Upper lobe of left lung (tissue), 6 donors: Measurements from ENCODE around the gene XDH. TPM values are rescaled to one million over a fixed set of nuclear protein-coding genes. Genes with fewer than 3 reads are reported as not detected.

Experiments used
- ATAC-seq, 2 donors: fragments of 200-7000 bp; cut with Tn5 transposase; one replicate each; pipeline ENCODE4 v1.9.1; 2022; ENCODE audit warnings: mild to moderate bottlenecking in 2 of 2, moderate library complexity in 2 of 2; ENCODE audit not compliant: low FRiP score in 2 of 2
- DNase-seq, 2 donors: peaks; one replicate each; pipeline ENCODE4 v3.0.0-alpha.2; 2019 to 2020
- H3K27ac ChIP-seq, 4 donors: fragments of 200-600 bp; sonication (generic); one replicate each; pipeline ENCODE4 v1.5.1; 2016 to 2019
- H3K27me3 ChIP-seq, 4 donors: fragments of 200-600 bp; sonication (generic); one replicate each; pipeline ENCODE4 v1.5.1; 2017 to 2019
- H3K36me3 ChIP-seq, 4 donors: fragments of 200-600 bp; sonication (generic); one replicate each; pipeline ENCODE4 v1.5.1; 2016 to 2019
- H3K4me1 ChIP-seq, 4 donors: fragments of 200-600 bp; sonication (generic); one replicate each; pipeline ENCODE4 v1.5.1; 2018 to 2019
- H3K4me3 ChIP-seq, 4 donors: fragments of 200-600 bp; sonication (generic); one replicate each; pipeline ENCODE4 v1.5.1; 2017 to 2019; ENCODE audit warnings: mild to moderate bottlenecking in 2 of 4, moderate library complexity in 1 of 4
- H3K9me3 ChIP-seq, 4 donors: fragments of 200-600 bp; sonication (generic); one replicate each; pipeline ENCODE4 v1.5.1; 2018 to 2019
- EP300 ChIP-seq, 4 donors: sonication (generic); formaldehyde crosslinking; IDR thresholded peaks; one replicate each; pipeline ENCODE4 v1.5.1; 2017; ENCODE audit warnings: antibody characterized with exemption in 4 of 4, control low read depth in 2 of 4
- POLR2A ChIP-seq, 4 donors: fragments of 450-650 bp; IDR thresholded peaks; one replicate each; pipeline ENCODE4 v1.5.1; 2016 to 2017; ENCODE audit warnings: antibody characterized with exemption in 4 of 4, mild to moderate bottlenecking in 2 of 4
- POLR2AphosphoS5 ChIP-seq, 2 donors: sonication (generic); formaldehyde crosslinking; IDR thresholded peaks; one replicate each; pipeline ENCODE4 v1.5.1; 2017; ENCODE audit warnings: antibody characterized with exemption in 2 of 2
- WGBS, 2 donors: methylation state at CpG; one replicate each; pipeline ENCODE4 v1.1.5; 2017 to 2018; 5-methylcytosine and 5-hydroxymethylcytosine counted together
- total RNA-seq, 6 donors: library from RNA; depleted of rRNA in 4 of 6; stranded (reverse); fragments of >200 nt in 4 of 6; gene quantifications; one replicate each; pipeline versions ENCODE4 v1.1.0 to v1.2.1, GENCODE V29; 2016 to 2021
- TF ChIP-seq, protein P1 (sequence below), 6 experiments: fragments of 450-650 bp in 4 of 6; fragments of 200-600 bp in 2 of 6; sonication (generic) in 2 of 6; IDR thresholded peaks; one replicate each; pipeline ENCODE4 v1.5.1; 2016 to 2019; ENCODE audit warnings: antibody characterized with exemption in 6 of 6
- donor health status: DM: no; HTN: no; CAD: no; lungs with moderate emphysema.
- donor health status: DM: no; HTN: yes; CAD: no; lungs with severe emphysema.

The XDH gene
- total RNA-seq, 6 donors from 2014 or later: 0.30 to 2.9 (median 0.67) TPM; not detected in 1

DNA sequence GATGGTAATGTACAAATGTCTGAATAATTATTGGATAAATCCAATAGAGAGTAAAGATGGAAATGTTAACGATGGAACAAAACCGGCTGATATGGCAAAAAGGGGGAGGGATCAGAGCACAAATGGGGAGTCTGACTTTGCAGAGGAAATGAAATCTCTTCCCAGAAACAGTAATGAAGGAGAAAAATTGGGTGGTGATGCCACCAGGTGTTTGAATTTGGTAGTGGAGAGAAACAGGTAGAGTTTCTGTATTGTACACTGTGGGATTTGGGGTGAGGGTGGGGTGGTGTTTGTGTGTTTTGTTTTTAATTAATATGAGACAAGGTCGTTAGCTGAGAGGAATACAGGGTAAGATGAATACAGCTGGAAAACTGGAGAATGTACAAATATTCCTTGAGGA is 20.4 kb upstream of the XDH start:
- Histone ChIP-seq H3K4me1 (no peaks in the 10 kb centered on the region), H3K4me3 (no peak overlapping the region), H3K9me3 (no peaks in the 10 kb centered on the region), H3K27me3 (no peaks in the 10 kb centered on the region), H3K27ac (no peak overlapping the region), H3K36me3 (no peaks in the 10 kb centered on the region)
- no peak for ATAC-seq
- TF ChIP-seq, protein P1, sequence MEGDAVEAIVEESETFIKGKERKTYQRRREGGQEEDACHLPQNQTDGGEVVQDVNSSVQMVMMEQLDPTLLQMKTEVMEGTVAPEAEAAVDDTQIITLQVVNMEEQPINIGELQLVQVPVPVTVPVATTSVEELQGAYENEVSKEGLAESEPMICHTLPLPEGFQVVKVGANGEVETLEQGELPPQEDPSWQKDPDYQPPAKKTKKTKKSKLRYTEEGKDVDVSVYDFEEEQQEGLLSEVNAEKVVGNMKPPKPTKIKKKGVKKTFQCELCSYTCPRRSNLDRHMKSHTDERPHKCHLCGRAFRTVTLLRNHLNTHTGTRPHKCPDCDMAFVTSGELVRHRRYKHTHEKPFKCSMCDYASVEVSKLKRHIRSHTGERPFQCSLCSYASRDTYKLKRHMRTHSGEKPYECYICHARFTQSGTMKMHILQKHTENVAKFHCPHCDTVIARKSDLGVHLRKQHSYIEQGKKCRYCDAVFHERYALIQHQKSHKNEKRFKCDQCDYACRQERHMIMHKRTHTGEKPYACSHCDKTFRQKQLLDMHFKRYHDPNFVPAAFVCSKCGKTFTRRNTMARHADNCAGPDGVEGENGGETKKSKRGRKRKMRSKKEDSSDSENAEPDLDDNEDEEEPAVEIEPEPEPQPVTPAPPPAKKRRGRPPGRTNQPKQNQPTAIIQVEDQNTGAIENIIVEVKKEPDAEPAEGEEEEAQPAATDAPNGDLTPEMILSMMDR (IDR thresholded peaks at IDR 0.05): no peak
- TF ChIP-seq EP300 (IDR thresholded peaks at IDR 0.05) (no peak), POLR2AphosphoS5 (IDR thresholded peaks at IDR 0.05) (no peak), POLR2A (IDR thresholded peaks at IDR 0.05) (no peak)
- WGBS, 2 donors: 59 to 63% methylated on average over 3 of the region's 3 CpGs
- no peak for DNase-seq

DNA sequence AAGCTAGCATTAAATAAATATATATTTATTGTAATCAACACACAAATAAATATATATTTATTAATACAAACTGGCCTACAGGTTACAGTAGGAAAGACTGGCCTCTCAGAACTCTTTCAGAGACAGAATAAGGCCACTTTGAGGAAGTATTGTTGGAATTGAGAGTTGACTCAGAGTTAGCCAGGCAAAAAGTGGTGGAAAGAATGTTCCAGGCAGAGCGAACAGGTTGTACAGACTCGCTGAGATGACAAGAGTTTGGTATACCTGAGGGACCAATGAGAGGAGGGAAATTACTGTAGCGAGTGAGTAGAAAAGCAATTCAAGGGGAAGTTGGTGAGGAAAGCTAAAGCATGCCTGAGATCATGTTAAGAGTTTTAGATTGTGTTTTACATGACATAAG is 19.0 kb upstream of the XDH start:
- DNase-seq: no peak
- Histone ChIP-seq H3K27me3 (no peaks in the 10 kb centered on the region), H3K27ac (no peak overlapping the region), H3K4me3 (no peak overlapping the region), H3K9me3 (no peaks in the 10 kb centered on the region), H3K36me3 (no peaks in the 10 kb centered on the region), H3K4me1 (no peaks in the 10 kb centered on the region)
- ATAC-seq: no peak
- 79 to 84% methylated on average over 3 of the region's 3 CpGs for WGBS, 2 donors
- TF ChIP-seq POLR2AphosphoS5 (IDR thresholded peaks at IDR 0.05) (no peak), POLR2A (IDR thresholded peaks at IDR 0.05) (no peak), EP300 (IDR thresholded peaks at IDR 0.05) (no peak)
- TF ChIP-seq, protein P1 (IDR thresholded peaks at IDR 0.05): no peak

DNA sequence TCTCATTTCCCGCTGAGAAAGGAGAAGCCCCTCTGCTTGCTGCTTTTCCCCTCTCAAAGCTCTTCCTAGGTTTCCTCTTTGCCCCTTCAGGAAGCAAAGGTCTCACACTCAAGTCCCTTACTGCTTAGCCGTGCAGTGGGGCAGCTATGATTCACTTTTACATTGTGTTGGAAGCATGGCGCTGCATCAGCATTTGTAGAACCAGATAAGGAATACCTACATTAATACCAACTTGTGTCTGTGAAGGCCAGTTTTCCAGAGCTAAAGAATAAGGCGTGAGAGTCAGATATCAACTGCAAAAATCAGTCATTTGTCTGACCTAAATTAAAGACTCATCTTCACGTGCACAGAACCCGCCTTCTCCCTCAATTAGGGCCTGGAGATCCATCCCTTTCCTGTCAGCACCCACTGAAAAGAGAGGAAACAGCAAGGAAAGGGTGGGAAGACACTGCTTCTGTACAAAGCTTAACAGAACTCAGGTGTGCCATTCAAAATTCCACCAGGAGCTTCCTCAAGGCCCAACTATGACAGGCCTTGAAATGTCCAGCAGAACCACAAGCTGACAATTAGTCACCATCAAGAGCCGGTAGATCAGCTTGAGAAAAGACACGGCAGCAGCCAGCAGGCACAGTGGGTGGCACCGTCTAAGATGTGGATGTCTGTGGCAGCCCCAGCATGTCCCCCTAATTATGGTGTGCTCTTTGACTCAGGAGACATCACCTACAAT is 16.1 kb upstream of the XDH start:
- H3K27ac ChIP-seq: no peak overlapping the region
- H3K4me1 ChIP-seq: no peaks in the 10 kb centered on the region
- H3K4me3 ChIP-seq: no peak overlapping the region
- ATAC-seq: no peak
- H3K27me3 ChIP-seq: no peaks in the 10 kb centered on the region
- DNase-seq: no peak
- TF ChIP-seq, protein P1 (IDR thresholded peaks at IDR 0.05): no peak
- no peak for TF ChIP-seq POLR2A (IDR thresholded peaks at IDR 0.05)
- TF ChIP-seq EP300 (IDR thresholded peaks at IDR 0.05): no peak
- no peak for TF ChIP-seq POLR2AphosphoS5 (IDR thresholded peaks at IDR 0.05)
- no peaks in the 10 kb centered on the region for H3K36me3 ChIP-seq
- WGBS, 2 donors: 82 to 90% methylated on average over 9 of the region's 9 CpGs
- no peaks in the 10 kb centered on the region for H3K9me3 ChIP-seq

DNA sequence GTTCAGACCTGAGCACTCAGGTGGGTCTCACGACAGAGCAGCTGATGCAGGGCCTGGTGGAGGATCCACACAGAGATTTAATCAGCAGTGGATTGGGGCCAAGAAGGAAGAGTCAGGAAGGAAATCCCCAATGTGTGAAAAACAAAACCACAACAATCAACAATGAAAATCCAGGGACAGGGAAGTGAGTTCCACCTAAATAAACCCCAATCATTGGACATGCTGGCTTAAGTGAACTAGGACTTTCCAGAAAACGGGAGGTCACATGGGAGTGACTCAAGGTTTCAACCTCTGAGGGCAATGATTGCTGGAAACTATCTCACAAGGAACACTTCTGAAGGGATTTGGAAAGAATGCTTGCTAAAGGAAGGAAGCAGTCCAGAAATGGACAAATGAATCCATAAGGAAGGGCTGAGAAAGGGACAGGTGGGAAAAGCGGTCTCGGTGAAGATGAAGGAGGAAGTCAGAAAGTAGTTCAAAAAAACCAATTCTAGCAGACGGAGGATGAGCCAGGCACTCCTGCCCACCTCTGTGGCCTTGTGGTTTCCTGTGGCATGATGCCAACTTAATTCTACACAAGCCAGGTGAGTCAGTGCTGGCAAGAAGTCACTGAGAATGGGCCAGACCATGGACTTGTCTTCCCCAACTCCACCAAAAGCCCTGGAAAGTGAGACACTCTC is 15.4 kb upstream of the XDH start:
- Histone ChIP-seq H3K4me3 (no peak overlapping the region), H3K36me3 (no peaks in the 10 kb centered on the region), H3K27me3 (no peaks in the 10 kb centered on the region), H3K27ac (no peak overlapping the region), H3K9me3 (no peaks in the 10 kb centered on the region), H3K4me1 (no peaks in the 10 kb centered on the region)
- 60 to 62% methylated on average over 5 of the region's 5 CpGs for WGBS, 2 donors
- ATAC-seq (no peak), DNase-seq (no peak)
- TF ChIP-seq, protein P1 (IDR thresholded peaks at IDR 0.05): no peak
- no peak for TF ChIP-seq POLR2A (IDR thresholded peaks at IDR 0.05)
- TF ChIP-seq EP300 (IDR thresholded peaks at IDR 0.05): no peak
- no peak for TF ChIP-seq POLR2AphosphoS5 (IDR thresholded peaks at IDR 0.05)
